ENCODE measurements around the gene ANKRD53.

Gene ANKRD53

DNA sequence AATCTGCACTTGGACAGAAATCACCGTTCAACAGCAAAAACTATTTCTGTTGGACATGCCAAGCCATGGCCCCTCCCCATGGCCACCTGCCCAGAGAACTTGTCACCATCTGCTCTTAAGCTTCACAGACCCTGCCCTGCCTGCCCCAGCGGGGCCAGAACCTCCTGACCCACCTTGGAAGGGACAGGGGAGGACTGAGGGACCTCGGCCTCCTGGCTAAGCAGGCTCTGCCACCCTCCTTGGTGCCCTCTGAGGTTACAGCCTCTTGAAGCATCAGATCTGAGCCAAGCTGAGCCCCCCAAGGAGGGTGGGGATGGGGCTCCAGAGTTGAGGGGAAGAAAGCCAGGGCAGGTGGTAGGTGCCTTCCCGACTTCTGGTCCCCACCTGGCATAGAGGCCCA, 9.7 kb downstream of the ANKRD53 start:
- Histone ChIP-seq H3K9ac (ENCODE audit: low read length) (no peak overlapping the region), H3K9me2 (replicated peaks; ENCODE audit: insufficient read depth, low read length) (no peaks in the 10 kb centered on the region), H4K20me1 (ENCODE audit: insufficient read depth, low read length) (peaks cover 3% of the 10 kb centered on the region; the same call in 1 of the 2 replicates), H3K4me3 (ENCODE audit: low read length) (no peak overlapping the region), H3K9me3 (replicated peaks; ENCODE audit: insufficient read depth, low read length) (no peaks in the 10 kb centered on the region), H3K27ac (ENCODE audit: low read length) (no peak overlapping the region), H3K36me3 (replicated peaks; ENCODE audit: insufficient read depth, low read length) (no peaks in the 10 kb centered on the region; the same call in 1 of the 2 replicates), H3K27me3 (replicated peaks; ENCODE audit: insufficient read depth, low read length) (no peaks in the 10 kb centered on the region), H3K4me1 (ENCODE audit: low read length) (peaks cover 4% of the 10 kb centered on the region), H3K4me2 (ENCODE audit: low read depth, low read length) (no peak overlapping the region), H3F3A (ENCODE audit: insufficient read depth, low read length) (no peaks in the 10 kb centered on the region), H3K79me2 (ENCODE audit: low read length) (peaks cover 15% of the 10 kb centered on the region), H2AFZ (ENCODE audit: low read length) (no peak overlapping the region)
- DNase-seq: no peak
- TF ChIP-seq, protein P1, sequence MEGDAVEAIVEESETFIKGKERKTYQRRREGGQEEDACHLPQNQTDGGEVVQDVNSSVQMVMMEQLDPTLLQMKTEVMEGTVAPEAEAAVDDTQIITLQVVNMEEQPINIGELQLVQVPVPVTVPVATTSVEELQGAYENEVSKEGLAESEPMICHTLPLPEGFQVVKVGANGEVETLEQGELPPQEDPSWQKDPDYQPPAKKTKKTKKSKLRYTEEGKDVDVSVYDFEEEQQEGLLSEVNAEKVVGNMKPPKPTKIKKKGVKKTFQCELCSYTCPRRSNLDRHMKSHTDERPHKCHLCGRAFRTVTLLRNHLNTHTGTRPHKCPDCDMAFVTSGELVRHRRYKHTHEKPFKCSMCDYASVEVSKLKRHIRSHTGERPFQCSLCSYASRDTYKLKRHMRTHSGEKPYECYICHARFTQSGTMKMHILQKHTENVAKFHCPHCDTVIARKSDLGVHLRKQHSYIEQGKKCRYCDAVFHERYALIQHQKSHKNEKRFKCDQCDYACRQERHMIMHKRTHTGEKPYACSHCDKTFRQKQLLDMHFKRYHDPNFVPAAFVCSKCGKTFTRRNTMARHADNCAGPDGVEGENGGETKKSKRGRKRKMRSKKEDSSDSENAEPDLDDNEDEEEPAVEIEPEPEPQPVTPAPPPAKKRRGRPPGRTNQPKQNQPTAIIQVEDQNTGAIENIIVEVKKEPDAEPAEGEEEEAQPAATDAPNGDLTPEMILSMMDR (IDR thresholded peaks at IDR 0.05; ENCODE audit: low read length): no peak
- TF ChIP-seq EZH2 (optimal IDR thresholded peaks at IDR 0.05; ENCODE audit: low read depth, low read length) (no peak), EZH2phosphoT487 (IDR thresholded peaks at IDR 0.05; ENCODE audit: low read length) (no peak)

DNA sequence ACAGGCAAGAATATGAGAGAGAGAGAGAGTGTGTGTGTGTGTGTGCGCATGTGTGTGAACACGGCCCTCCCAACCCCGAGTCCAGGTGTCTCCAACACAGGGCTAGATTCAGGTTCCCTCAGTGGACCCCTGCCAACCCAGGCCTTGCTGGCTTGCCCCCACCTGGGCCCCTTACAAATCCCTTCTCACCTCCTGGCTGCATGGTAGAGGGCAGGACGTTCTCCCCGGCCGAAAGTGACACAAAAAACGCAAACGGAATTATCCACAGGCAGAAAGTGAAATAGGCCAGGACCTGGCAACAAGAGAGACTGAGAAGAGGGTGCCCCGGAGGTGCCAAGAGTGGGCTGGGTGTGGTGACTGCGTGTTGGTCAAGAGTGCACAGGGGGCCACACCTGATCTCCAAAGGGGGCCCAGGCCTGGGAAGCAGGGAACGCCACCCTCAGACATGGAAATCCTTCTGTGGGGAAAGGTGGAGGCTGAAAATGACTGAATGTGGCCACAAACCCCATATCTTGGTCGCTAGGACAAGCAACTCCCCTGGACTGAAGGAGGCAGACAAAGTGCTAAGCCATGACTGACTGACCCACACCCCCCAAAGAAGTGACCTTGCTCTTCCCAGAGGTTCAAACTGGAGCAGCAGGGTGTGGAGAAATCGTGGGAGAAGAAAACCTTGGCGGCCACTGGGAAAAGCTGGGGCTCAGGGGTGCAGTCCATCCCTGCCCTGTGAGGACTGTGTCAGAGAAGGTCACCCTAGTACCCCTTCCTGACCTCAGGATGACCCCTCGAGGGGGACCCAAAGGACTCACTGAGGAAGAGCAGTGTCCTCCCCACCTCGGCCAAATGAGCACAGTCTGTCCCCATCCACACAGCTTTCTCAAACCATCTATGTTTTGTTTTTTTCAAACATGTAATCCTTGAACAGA, 10.6 kb downstream of the ANKRD53 start:
- H4K20me1 ChIP-seq (ENCODE audit: insufficient read depth, low read length): peaks cover 3% of the 10 kb centered on the region; the same call in 1 of the 2 replicates
- H3K36me3 ChIP-seq (replicated peaks; ENCODE audit: insufficient read depth, low read length): no peaks in the 10 kb centered on the region; the same call in 1 of the 2 replicates
- TF ChIP-seq EZH2phosphoT487 (IDR thresholded peaks at IDR 0.05; ENCODE audit: low read length) (no peak), EZH2 (optimal IDR thresholded peaks at IDR 0.05; ENCODE audit: low read depth, low read length) (no peak)
- TF ChIP-seq, protein P1 (IDR thresholded peaks at IDR 0.05; ENCODE audit: low read length): no peak

DNA sequence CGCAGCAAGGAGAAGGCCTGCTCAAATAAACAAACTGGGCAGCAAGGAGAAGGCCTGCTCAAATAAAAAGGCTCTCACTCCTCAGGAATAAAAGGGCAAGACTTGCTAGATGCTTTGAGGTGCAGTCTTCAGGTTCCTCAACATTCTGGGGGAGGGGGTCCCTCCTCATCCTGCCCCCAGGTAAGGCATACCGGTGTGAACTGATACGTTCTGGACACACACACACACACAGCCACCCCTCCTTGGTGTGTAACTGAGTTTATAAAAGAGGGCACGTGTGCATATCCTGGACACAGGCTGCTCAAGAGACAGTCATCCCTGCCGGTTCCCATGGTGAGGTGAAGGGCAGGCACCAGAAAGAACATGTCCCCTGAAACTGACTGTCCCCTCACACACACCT, 11.8 kb downstream of the ANKRD53 start:
- Histone ChIP-seq H3K9me3 (replicated peaks; ENCODE audit: insufficient read depth, low read length) (no peaks in the 10 kb centered on the region), H3K9ac (ENCODE audit: low read length) (no peak overlapping the region), H3K4me2 (ENCODE audit: low read depth, low read length) (no peak overlapping the region), H3K9me2 (replicated peaks; ENCODE audit: insufficient read depth, low read length) (no peaks in the 10 kb centered on the region), H4K20me1 (ENCODE audit: insufficient read depth, low read length) (peaks cover 3% of the 10 kb centered on the region; the same call in 1 of the 2 replicates), H3K36me3 (replicated peaks; ENCODE audit: insufficient read depth, low read length) (no peaks in the 10 kb centered on the region; the same call in 1 of the 2 replicates), H2AFZ (ENCODE audit: low read length) (no peak overlapping the region), H3F3A (ENCODE audit: insufficient read depth, low read length) (0 out of 2 replicates have a peak, but pooled peaks cover 1% of the 10 kb centered on the region), H3K4me3 (ENCODE audit: low read length) (no peak overlapping the region), H3K27me3 (replicated peaks; ENCODE audit: insufficient read depth, low read length) (no peaks in the 10 kb centered on the region), H3K79me2 (ENCODE audit: low read length) (peaks cover 29% of the 10 kb centered on the region), H3K4me1 (ENCODE audit: low read length) (peaks cover 11% of the 10 kb centered on the region), H3K27ac (ENCODE audit: low read length) (no peak overlapping the region)
- DNase-seq: no peak
- TF ChIP-seq EZH2phosphoT487 (IDR thresholded peaks at IDR 0.05; ENCODE audit: low read length): no peak
- TF ChIP-seq, protein P1 (IDR thresholded peaks at IDR 0.05; ENCODE audit: low read length): no peak

More for the DNA sequence above, 10.6 kb downstream of the ANKRD53 start:
- no peak for DNase-seq
- H3K9me2 ChIP-seq (replicated peaks; ENCODE audit: insufficient read depth, low read length): no peaks in the 10 kb centered on the region
- peaks cover 11% of the 10 kb centered on the region for H3K4me1 ChIP-seq (ENCODE audit: low read length)
- H2AFZ ChIP-seq (ENCODE audit: low read length): no peak overlapping the region
- H3K4me3 ChIP-seq (ENCODE audit: low read length): no peak overlapping the region
- no peaks in the 10 kb centered on the region for H3K9me3 ChIP-seq (replicated peaks; ENCODE audit: insufficient read depth, low read length)
- H3K4me2 ChIP-seq (ENCODE audit: low read depth, low read length): no peak overlapping the region
- no peaks in the 10 kb centered on the region for H3K27me3 ChIP-seq (replicated peaks; ENCODE audit: insufficient read depth, low read length)
- H3F3A ChIP-seq (ENCODE audit: insufficient read depth, low read length): no peaks in the 10 kb centered on the region
- H3K9ac ChIP-seq (ENCODE audit: low read length): no peak overlapping the region
- H3K79me2 ChIP-seq (ENCODE audit: low read length): peaks cover 24% of the 10 kb centered on the region
- no peak overlapping the region for H3K27ac ChIP-seq (ENCODE audit: low read length)

Measured in MM.1S (cell line).